Stimulated activated CD8-positive, alpha-beta memory T cell treated with anti-CD3 and anti-CD28 coated beads, Interleukin-7, amount 100 ng/mL, for 1 hour (primary cell): Measurements from ENCODE around the gene TMC5.
"Not testable (repeated sequence)": the region's sequence is repeated elsewhere in the genome, so short reads cannot be mapped to it uniquely, and the experiment has no call there.

Experiments
- DNase-seq, 2 donors: peaks; one replicate each; pipeline ENCODE4 v3.0.0-alpha.2; 2020; ENCODE audit warnings: low read depth in 2 of 2

The TMC5 gene

GRCh38 chr16:19400711-19401110, 17.0 kb upstream of the TMC5 start:
- DNase-seq, result no peak

GRCh38 chr16:19406891-19407491, 10.7 kb upstream of the TMC5 start:
- DNase-seq, result no peak

- DNase-seq, result no peak
Measured at GRCh38 chr16:19410435-19411171, 7.1 kb upstream of the TMC5 start.

GRCh38 chr16:19411298-19411697, 6.4 kb upstream of the TMC5 start:
- no peak for DNase-seq

GRCh38 chr16:19412055-19412454, 5.6 kb upstream of the TMC5 start:
- DNase-seq, result not testable (repeated sequence)

DNA sequence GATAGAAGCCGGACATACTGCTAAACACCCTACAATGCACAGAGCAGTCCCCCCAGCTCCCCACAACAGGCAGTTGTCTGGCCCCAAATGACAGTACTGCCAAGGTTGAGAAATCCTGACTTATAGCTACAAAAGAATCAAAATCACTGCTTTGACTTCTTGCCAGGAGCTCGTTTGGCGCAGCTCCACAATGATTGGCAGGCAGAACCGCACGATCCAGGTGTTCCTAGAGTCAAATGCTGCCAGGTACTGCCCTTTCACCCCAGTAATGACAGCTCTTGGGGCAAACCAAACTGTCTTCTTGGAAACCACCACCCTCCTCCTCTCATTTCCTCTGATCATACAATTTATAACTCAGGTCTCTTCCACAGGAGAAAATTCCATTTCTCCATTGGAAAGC, 2.2 kb upstream of the TMC5 start:
- no peak for DNase-seq

DNA sequence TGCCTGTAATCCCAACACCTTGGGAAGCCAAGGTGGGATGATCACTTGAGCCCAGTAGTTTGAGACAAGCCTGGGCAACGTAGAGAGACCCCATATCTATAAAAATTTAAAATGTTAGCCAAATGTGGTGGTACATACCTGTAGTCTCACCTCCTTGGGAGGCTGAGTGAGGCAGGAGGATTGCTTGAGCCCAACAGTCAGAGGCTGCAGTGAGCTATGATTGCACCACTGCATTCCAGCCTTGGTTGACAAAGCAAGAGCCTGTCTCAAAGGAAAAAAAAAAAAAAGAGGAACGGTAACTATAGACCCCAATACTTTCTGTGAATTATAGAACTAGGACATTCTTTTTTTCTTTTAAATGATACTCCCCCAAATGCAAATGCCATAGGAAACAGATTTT, 1.8 kb upstream of the TMC5 start:
- no peak for DNase-seq

DNA sequence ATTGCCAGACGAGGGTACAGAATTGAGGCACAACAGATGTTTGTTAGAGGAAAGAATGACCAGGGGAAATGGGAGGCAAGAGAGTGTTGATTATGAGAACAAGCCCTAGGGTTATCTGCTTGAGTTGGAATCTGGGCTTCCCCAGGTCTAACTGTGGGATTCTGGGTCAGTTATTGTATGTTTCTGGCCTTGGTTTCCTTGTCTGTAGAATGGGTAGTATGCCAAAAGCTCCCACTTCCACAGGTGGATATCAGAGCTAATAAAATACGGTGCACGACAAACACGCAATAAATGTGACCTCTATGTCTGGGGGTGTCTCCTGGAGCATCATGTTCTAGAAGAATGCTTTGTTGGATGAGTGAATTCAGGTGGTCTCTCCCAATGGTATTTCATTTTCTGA, 517 bp downstream of the TMC5 start:
- no peak for DNase-seq

GRCh38 chr16:19419698-19420075, 2.0 kb downstream of the TMC5 start:
- no peak for DNase-seq

- no peak for DNase-seq
Measured at GRCh38 chr16:19424478-19424877, 6.8 kb downstream of the TMC5 start.

DNA sequence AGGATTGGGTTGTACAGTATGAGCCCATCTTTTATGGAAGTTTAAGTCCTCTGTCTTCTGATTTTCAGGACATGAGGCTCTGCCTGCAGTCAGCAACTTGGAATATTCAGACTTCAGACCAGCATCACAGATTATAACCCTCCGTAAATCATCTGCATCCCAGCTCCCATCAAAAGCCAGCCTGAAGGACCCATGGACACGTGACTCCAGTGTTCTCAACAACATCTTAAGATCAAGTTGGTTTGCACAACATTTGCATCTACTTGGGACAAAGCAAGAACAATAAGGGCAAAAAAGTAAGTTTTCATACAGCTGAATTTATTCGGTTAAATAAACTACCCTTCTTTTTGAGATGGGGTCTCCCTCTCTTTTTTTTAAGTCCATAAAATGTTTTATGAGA, 12.7 kb downstream of the TMC5 start:
- no peak for DNase-seq

DNA sequence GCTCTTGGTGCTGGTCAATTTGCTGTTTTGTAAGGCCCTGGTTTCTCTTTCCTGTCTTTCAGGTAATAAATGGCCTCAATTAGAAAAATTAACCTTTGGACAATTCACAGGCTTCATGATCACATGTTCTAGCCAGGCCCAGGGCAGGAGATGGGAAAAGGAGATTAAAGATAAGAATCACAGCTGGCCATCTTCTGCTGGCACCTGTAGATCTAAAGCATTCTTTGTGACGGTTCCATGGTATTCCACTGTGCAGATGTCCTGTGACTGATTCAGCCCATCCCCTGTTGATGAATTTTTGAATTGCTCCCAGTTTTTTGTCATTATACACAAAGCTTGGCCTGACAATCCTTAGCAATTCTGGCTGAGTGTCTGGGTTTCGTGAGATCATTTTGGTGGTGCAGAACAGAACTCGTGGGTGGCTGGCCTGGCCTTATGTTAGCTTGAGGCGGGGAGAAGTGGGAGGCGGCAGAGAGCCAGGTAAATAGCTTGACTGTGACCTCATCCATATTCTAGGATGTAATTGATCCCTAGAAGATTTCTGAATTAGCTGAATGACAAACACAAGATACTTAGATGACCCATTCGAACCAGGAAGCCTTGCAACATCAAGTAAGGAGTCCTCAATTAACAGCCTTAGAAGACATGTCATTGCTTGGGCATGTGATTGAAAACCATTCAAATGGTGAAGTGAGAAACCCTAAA, 14.1 kb downstream of the TMC5 start:
- DNase-seq, result no peak

DNA sequence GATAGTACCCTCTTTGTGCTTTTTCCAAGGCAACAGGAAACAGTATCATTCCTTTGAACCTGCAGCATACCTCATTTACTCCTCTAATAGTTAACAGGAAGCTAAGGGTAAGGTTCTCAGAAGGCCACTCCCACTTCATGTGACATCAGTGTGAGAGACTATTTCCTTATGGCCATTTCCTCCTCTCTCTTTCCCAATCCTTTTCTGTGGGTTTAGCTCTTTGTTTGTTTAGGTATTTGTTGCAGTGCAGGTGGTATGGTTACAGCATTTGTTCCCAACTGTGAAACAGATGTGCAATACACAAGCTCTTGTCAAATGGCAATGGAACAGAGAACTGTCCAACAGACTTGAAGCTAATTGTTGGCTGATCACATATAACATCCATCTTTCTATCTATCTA, 14.7 kb downstream of the TMC5 start:
- DNase-seq, result no peak

GRCh38 chr16:19434584-19434983, 16.9 kb downstream of the TMC5 start:
- DNase-seq, result no peak

DNA sequence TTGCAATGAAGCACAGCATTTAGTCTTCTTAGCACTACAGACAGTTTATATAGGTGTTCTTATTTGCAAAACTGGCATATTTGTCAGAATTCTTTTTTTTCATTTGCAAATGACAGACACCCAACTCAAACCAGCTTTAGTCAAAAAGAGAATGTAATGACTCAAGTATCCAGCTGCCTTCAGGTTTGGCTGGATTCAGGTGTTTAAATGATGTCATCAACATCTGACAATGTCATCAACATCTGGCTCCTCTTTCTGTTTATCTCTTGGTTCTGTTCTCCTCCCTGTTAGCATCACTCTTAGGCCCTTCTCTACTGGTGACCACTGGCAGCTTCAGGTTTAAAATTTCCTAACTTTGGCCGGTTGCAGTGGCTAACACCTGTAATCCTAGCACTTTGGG, 18.9 kb downstream of the TMC5 start:
- DNase-seq, result no peak

DNA sequence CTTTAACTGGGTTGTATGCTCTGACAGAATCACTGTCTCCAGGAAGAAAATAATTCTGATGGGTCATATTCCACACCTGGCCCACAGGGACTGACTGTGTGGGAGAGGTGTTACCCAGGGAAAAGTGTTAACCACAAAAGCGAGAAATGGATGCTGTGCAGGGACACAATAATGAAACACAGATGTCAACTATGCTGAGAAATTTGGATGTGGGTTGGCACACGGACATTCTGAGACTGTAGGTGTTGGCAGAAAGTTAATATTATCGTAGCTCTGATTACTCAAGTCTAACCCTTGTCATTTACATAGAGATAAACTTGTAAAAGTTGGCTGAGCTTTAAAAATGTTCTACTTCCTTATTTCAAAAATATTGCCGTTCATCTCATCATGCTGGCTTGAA, 19.6 kb downstream of the TMC5 start:
- no peak for DNase-seq

GRCh38 chr16:19438739-19439138, 21.1 kb downstream of the TMC5 start:
- DNase-seq, result no peak

DNA sequence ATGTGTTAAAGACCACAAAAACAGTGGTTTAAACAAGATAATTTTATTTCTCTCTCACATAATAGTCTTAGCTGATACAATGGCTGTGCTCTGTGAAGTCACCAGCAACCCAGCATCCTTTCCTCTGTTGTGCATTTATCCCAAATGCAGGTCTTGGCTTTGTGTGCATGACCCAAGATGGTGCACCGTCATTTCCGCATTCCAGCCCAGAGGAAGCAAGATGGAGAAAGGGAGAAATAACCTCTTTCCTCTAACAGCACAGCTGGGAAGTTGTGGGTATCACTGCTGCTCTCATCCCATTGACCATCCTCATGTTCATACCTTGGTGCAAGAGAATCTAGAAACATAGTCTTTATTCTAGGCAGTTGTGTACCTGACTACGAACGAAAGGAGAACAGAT, 21.8 kb downstream of the TMC5 start:
- no peak for DNase-seq

DNA sequence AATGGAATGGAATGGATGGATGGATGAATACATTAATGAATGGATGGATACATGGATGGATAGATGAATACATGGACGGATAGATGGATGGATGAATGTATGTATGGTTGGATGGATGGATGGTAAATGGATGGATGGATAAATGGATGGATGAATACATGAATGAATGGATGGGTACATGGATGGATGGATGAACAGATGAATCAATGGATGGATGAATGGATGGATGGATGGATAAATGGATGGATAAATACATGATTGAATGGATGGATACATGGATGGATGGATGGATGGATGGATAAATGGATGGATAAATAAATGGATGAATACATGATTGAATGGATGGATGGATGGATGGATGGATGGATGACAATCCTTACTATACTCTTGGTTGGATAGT, 26.0 kb downstream of the TMC5 start:
- no peak for DNase-seq

- DNase-seq, result no peak
Measured at GRCh38 chr16:19446300-19446846, 28.7 kb downstream of the TMC5 start.

DNA sequence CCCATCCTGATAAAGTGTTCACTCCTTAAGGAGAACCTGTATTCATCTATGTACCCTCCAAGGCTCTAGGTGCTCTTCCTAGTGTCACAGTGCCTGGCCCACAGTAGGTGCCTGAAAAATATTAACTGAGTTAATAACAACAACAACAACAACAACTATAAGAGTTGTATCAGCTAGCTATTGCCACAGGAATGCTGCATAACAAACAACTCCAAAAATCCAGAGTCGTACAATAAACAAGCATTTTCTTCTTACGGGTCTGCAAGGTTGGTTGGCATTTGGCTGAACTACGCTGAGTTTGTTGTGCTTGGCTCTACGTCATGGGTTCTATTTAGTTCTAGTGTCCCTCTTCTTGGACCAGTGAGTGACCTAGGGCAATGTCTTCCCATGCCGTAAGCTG, 29.2 kb downstream of the TMC5 start:
- DNase-seq, result no peak

DNA sequence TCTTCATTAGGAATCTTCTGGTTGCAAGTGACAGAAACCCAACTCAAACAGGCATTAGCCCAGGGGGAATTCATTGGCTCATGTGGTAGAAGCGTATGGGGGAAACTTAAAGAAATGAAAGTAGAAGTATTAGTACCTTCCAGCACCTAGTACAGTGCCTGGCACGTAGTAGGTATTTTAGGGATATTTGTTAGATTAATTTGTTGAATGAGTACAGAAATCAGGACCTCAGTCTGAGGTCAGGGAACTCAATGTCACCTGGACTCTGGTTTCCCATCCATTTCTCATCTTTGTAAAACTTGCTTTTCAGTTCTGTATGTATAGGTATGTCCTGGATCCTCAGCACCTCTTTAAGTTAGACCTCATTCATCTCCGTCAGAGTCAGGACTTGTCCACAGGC, 32.5 kb downstream of the TMC5 start:
- no peak for DNase-seq
